Fibroblast of skin of left biceps (primary cell): ENCODE measurements around the gene PRRX2.
A peak's percentile ranks its signal among the peaks of the same experiment; 100 is the strongest.

ENCODE experiments used
- DNase-seq, 2 experiments: peaks; one replicate each; pipeline ENCODE4 v3.0.0-alpha.2; 2013; ENCODE audit warnings: low read depth in 2 of 2

Gene PRRX2

DNA sequence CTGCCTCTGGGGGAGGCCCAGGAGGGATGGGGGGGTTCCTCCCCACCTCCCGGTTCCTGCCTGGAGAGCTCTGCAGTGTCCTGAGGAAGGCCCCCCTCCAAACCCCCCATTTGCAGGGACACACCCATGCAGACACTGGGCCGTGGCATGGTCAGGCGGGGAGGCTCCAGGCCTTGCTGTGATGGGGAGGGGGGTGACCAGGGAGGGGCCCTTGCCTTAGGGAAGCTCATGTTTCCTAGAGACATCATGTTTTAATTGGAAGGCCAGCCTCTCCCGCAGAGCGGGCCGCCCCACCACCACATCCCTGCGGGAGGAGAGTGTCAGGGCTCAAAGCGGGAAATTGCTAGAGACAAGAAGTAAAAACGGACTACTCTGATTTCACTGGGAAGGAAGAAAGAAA is 12.0 kb downstream of the PRRX2 start:
- DNase-seq, result no peak

DNA sequence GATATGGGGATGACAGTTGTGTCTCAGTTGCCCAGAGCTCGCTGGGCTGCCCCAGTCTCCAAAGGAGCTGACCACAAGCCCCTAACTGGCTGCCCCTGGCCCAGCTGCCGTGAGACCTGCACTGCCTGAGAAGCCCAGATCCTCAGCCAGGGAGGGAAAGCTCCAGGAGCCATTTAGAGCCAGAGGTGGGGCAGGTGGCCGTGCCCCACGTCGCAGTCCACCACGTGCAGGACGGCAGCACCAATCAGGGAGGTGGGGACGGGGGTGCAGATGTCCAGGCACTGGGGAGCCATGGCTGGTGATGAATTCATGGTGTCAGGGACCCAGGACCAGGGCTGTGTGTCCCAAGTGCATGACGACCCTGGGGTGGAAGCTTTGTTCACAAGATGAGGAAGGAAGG is 13.4 kb downstream of the PRRX2 start:
- DNase-seq, result no peak

DNA sequence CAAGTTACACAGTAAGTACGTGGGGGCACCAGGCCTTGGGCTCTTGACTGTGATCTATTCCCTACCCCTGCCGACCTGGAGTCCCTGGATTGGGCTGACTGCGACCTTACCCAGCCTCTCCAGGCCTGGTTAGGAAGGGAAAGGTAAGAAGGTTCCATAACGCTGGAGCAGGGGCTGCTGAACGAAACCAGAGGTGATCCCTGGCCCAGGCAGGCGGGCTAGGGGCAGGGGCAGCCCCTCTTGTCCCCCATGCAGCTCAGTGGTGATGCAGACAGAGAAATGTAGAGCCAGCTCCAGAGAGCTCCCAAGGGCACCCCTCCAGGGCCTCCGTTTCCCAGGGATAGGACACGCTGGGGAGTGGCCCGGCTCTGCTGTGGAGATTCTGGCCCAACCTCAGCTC is 14.1 kb downstream of the PRRX2 start:
- DNase-seq, result no peak

GRCh38 chr9:129681924-129682323 is 16.5 kb downstream of the PRRX2 start:
- no peak for DNase-seq

DNA sequence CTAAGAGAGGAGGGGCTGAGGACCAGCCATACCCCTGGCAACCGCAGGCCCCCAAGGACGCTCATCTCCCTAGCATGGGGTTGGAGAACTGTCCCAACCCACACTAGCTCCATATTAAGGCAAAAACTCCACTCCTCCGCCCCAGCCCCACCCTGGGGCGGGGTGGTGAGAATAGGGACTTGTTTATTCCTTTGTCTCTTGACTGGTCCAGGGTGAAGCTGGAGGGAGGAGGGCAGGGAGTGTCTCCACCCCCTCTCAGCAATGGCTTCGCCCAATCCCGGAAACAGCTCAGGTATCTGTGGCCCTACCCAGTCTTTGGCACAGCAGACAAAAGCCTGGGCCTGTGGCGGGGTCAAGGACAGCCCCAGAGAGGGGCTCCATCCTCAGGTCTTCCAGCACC is 16.9 kb downstream of the PRRX2 start:
- DNase-seq, result no peak

DNA sequence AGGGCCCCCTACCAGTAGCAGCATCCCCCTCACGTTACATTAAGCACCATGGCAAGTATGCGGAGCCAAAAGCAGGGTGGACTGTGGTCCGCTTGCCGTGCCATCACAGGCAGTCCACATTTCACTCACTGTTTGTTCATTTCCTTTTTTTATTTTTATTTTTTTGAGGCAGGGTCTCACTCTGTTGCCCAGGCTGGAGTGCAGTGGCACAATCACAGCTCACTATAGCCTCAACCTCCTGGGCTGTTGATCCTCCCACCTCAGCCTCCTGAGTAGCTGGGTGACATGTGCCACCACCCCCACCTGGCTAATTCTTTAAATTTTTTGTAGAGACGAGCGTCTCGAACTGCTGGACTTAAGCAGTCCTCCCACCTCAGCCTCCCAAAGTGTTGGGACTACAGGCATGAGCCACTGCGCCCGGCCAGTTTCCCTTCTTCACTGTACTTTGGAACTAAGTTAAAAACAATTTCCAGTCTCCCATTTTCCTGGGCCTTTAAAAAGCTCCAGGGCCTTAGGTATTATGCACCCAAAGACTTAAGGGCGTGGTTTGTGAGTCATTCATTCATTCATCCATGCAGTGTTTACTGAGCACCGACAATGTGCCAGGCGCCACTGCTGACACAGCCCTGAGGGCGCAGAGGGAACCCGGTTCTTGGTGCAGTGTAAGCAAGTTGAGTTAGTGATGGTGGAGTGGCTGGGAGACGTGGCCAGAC is 19.9 kb downstream of the PRRX2 start:
- DNase-seq, result no peak

DNA sequence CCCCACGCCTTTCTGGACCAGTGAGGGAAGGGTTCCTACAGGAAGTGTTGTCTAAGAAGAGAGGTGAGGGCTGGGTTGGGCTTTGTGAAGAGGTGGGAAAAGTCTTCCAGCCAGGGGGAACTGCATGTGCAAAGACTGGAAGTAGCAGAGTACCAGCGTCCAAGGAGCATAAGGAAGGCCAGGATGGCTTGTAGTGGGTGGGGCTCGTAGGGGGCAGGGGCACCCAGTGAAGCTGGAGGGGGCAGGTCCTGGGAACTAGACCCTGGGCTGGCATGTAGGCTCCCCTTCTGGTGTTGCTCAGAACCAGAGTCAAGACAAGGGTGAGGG is 20.4 kb downstream of the PRRX2 start:
- DNase-seq, result no peak

- no peak for DNase-seq
Measured at GRCh38 chr9:129686736-129687135, 21.3 kb downstream of the PRRX2 start.

- DNase-seq, result no peak
Measured at GRCh38 chr9:129687391-129687790, 21.9 kb downstream of the PRRX2 start.

DNA sequence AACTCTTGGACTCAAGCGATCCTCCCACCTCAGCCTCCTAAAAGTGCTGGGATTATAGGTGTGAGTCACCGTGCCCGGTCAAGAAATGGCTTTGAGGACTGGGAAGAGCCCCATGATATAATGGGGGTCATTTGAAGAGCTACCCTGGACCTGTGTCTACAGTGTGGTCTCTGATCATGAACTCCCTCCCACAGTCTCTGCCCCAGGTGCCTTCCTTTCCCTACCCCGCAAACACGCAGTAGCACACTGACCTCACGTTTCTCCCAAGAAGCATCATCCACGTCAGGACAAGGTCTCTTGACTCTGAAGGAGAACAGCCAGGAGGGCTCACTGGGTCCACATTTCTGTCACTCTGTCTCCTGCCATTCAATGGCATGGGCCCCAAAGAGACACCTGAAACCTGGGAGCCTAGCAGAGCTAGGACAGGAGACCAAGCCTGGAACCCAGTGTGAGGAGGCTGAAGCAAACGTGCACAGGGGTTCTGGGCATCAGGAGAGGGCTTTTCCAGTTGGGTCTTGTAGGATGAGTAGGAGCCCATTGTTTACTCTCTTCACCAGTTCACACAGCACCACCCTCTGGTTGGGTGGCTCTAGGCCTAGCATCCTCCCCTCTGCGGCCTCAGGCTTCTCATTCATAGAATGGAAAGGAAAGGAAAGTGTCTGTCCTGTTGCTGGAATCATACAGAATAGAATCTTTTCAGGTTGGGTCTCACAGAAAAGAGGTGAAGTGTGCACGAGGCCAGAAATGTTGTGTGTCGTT is 23.0 kb downstream of the PRRX2 start:
- DNase-seq, result no peak

GRCh38 chr9:129692534-129692933 is 27.1 kb downstream of the PRRX2 start:
- DNase-seq, result no peak

- DNase-seq, result no peak
Measured at GRCh38 chr9:129693741-129694140, 28.3 kb downstream of the PRRX2 start.

- DNase-seq, result no peak
Measured at GRCh38 chr9:129694243-129694646, 28.8 kb downstream of the PRRX2 start.

DNA sequence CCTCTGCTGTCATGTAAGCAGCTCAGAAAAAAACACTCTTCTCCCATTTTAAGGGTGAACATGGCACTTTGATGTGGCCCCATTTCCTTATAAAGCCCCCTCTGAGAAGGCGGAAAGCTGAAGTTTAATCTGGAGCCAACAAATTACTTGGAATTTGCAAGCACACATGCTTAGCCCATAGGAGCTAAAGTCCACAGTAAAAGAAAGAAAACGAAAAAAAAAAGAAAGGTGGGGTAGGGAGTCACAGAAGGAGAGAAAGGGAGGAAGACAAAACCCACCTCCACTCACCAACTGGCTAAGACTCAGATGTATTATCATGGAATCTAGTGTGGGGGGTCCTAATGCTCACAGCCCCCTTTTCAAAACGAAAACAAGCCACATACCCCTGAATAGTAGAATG is 30.4 kb downstream of the PRRX2 start:
- no peak for DNase-seq

- peak; percentile 30 to 43 for DNase-seq
Measured at GRCh38 chr9:129696944-129697655, 31.7 kb downstream of the PRRX2 start.

DNA sequence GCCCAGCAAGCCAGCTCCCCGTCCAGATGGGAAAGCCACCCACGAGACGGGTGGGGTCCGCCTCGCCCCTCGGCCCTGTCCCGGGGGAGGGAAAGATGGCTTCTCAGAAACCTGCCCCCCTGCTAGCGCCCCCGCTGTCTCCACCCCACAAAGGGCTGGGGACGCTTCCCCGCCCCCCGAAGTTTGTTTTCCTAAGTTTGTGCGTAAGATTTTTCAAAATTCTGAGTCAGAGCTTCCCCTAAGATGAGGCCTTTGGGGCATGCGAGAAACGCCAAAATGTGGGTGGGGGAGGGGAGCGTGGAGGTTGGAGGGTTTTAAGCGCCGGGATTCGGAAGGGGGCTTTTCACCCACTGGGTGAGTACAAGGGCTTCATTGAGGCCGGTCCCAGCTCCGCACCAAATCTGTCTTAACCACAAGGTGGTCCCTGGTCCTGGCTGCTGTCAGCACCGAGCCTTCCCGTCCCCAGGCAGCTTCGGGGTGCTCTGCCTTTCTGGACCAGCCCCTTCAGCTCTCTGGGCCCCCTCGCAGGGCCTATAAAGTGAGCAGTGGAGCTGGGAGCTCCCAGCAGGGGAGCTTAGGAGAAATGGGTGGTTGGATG is 32.3 kb downstream of the PRRX2 start:
- peak; percentile 85 to 86 for DNase-seq

DNA sequence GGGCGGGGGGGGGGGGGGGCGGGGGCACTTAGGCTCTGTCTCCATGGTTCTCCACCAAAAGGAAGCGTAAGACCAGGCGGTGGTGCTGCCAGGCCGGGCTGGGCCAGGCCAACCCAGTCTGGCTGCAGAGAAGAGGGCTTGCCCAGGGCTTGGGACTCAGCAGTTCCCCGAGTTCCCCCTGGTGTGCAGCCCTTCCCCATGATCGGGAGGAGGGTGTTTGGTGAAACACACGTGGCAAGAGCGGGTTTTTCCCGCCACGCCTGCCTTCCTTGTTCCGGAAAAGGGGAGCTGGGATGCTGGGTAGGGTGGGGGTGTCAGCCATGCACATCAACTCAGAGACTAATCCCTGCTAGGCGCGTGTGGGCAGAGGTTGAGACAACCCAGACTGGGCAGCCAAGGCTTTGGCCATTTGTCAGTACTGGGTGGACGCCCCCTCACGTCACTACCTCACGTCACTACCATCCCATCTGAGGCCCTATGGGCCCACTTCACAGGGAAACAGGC is 32.9 kb downstream of the PRRX2 start:
- DNase-seq, result no peak

DNA sequence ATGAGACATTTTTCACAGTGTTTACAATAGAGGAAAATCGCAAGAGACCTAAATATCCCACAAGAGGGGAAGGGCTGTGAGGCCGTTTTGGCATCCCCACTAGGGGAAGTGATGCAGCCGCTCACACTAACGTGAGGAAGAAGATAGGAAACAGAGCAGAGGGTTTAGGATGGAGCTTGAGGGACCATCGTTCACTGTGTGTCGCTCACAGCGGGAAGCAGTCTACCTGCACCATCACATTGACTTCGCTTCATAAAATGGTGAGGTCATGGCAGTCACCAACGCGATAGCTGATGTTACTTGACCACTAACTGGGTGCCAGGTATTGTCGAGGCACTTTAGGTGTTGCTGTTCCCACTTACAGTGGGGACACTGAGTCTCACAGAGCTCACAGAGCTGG is 35.6 kb downstream of the PRRX2 start:
- DNase-seq, result no peak

DNA sequence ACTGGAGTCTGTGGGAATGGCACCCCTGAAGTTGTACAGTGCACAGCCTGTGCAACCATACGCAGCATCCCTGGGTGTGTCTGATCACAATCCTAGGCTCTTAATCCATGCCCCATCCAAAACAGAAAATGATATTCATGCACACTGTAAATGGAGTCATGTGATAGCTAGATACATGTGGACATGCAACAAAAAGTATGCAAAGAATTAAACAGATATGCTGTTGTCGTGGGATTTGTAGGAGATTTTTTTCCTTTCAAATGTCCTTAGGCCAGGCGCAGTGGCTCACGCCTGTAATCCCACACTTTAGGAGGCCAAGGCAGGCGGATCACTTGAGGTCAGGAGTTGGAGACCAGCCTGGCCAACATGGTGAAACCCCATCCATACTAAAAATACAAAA is 36.1 kb downstream of the PRRX2 start:
- DNase-seq, result no peak

DNA sequence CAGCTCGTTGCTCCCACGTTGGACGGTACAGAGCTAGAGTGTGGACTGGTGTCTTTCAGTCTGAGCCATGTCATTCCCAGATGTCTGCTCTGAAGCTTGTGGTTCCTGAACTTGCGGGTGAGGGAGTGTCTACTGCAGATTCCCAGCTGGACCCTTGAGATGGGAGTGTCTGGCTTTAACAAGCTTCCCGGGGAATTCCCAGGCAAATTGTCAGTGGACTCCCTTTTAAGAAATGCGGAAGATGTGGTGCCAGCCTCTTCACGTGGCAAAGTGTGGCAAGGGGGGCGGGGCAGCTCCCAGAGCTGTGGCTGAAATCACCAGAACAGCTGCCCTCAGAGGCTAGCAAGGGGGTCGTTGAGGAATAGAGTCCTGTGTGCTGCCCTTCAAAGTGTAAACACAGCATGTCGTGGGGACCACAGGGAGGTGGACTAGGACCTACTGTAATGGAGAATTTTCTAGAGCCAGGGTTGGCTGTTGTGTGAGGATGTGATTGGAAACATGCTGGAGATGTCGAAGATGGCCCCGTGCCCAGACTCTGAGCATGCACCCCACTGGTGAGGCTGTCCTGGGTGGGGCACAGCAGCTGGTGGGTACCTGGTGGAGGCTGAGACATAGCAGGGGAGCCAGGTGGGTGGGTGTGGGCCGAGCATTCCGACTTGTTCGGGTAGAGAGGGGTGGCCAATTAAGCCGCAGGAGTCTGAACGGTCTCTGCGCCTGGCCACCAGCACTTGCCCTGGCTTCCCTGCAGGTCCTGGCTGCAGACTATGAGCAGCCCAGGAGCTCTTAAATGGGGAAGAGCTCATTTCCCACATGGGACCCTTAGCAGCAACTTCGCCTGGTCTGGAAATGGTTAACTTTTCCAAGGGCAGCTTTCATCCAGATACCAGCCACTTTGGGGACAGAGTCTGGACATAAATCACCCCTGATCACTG is 37.4 kb downstream of the PRRX2 start:
- peak in 1 of 2 experiments; percentile 56 for DNase-seq

DNA sequence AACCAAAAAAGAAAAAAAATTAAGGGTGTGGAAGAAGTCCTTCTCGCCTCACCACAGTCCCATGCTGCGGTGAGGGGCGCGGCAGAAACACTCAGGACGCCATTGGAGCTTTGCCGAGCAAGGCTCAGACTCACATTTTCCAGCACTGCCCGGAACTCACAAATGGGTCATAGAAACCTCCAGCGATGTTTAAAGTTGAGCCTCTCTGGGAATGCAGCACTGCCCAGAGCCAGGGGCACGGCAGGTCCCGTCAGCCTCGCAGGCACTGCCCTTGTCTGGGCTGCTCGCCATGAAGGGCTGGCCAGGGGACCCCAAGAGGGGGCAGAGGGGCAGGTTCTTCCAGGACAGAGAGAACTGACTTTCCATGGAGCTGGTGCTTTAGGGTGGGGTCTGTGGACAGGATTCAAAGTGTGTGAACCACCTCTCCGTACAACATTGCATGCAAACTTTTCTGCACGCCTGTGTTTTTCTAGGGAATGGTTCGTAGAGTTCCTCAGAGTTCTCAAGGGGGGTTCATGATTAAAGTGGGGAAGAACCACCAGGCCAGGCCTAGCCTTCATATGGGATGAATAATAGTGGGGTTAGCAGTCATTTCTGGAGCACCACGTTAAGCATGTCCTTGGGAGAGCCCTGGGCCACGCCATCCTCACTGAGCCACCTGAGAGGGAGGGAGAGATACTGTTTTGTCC is 38.4 kb downstream of the PRRX2 start:
- DNase-seq, result no peak
